ENCODE measurements around the gene KLRC3.
"Not testable (repeated sequence)": the region's sequence is repeated elsewhere in the genome, so short reads cannot be mapped to it uniquely, and the experiment has no call there.

KLRC3 gene

DNA sequence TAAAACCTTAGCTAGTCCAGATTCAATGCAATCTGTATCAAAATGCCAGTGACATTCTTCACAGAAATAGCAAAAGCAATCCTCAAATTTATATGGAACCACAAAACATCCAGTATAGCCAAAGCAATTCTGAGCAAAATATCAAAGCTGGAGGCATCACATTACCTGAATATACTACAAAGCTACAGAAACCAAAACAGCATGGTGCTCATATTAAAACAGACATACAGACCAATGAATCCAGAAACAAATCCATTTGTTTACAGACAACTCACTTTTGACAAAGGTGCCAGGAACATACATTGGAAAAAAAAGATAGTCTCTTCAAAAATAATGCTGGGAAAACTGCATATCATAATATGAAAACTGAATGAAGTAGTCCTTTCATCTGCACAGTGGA lies 15.6 kb downstream of the KLRC3 start:
- H3K4me3 ChIP-seq (ENCODE audit: low read length in 2 of 2), result no peak overlapping the region
- no peaks in the 10 kb centered on the region for H3K4me1 ChIP-seq (ENCODE audit: control insufficient read depth, insufficient read depth, low read length)
- no peaks in the 10 kb centered on the region for H3K36me3 ChIP-seq (ENCODE audit: control insufficient read depth in 2 of 2, insufficient read depth in 2 of 2, low read length in 2 of 2)
- H3K9ac ChIP-seq (ENCODE audit: low read length in 2 of 2), result no peak overlapping the region
- no peaks in the 10 kb centered on the region for H3K27me3 ChIP-seq (ENCODE audit: control insufficient read depth in 1 of 2, insufficient read depth in 2 of 2, low read length in 2 of 2)
- H3K27ac ChIP-seq (ENCODE audit: low read length), result no peak overlapping the region
- no peaks in the 10 kb centered on the region for H3K9me3 ChIP-seq (ENCODE audit: control insufficient read depth in 2 of 2, low read length in 2 of 2)

DNA sequence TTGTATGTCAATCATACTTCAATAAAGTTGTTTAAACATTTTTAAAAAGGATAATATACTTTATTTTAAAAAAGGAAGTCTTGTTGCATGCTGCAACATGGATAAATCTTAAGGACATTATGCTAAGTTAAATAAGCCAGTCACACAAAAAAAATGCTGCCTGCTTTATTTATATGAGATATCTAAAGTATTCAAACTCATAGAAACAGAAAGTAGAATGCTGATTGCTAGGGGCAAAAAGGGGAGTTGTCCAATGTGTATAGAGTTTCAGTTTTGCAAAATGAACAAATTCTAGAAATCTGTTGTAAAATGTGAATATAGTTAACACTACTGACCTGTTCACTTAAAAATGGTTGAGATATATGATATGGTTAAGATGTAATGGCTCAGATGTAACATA lies 19.6 kb downstream of the KLRC3 start:
- no peak overlapping the region for H3K27ac ChIP-seq (ENCODE audit: low read length)
- H3K36me3 ChIP-seq (ENCODE audit: control insufficient read depth in 2 of 2, insufficient read depth in 2 of 2, low read length in 2 of 2), result no peaks in the 10 kb centered on the region
- H3K4me3 ChIP-seq (ENCODE audit: low read length in 2 of 2), result no peak overlapping the region
- no peaks in the 10 kb centered on the region for H3K9me3 ChIP-seq (ENCODE audit: control insufficient read depth in 2 of 2, low read length in 2 of 2)
- H3K27me3 ChIP-seq (ENCODE audit: control insufficient read depth in 1 of 2, insufficient read depth in 2 of 2, low read length in 2 of 2), result no peaks in the 10 kb centered on the region
- H3K4me1 ChIP-seq (ENCODE audit: control insufficient read depth, insufficient read depth, low read length), result no peaks in the 10 kb centered on the region
- H3K9ac ChIP-seq (ENCODE audit: low read length in 2 of 2), result no peak overlapping the region

DNA sequence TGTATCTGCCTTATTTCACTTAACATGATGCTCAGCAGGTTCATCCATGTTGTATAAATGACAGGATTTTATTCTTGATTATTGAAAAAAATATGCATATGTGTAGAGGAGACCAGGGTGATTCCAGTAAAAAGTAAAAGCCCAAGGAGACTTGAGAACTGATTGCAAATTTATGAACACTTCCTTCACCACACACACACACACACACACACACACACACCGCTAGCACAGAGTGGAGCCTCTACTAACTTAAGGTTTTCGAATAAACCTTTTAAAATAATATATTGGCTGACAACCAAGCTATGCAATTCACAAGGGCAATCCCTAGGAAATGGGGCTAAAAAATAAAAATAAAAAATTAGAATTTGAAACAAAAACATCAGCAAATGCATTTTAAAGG lies 22.2 kb downstream of the KLRC3 start:
- Histone ChIP-seq H3K4me1 (ENCODE audit: control insufficient read depth, insufficient read depth, low read length) (no peaks in the 10 kb centered on the region), H3K9ac (ENCODE audit: low read length in 2 of 2) (no peak overlapping the region), H3K27ac (ENCODE audit: low read length) (no peak overlapping the region), H3K9me3 (ENCODE audit: control insufficient read depth in 2 of 2, low read length in 2 of 2) (no peaks in the 10 kb centered on the region), H3K27me3 (ENCODE audit: control insufficient read depth in 1 of 2, insufficient read depth in 2 of 2, low read length in 2 of 2) (no peaks in the 10 kb centered on the region), H3K36me3 (ENCODE audit: control insufficient read depth in 2 of 2, insufficient read depth in 2 of 2, low read length in 2 of 2) (no peaks in the 10 kb centered on the region), H3K4me3 (ENCODE audit: low read length in 2 of 2) (no peak overlapping the region)

DNA sequence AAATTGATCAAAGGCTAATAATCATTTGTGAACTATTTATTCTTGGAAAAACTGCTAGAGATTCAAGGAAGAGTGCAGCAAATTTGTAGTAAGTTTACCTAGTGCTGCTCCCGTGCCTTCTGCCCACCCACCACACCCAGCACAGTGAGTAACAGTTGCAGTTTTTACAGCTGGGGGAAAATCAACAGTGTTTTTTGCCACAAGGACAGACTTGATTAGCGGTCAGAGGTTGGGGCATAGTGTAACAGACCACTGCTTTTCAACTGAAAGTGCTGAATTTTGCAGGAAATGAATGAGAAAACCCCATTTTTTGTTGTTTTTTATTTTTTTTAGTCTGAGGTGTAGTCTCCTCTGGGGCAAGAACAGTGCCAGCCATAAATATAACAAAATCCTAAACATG lies 23.1 kb downstream of the KLRC3 start:
- Histone ChIP-seq H3K27me3 (ENCODE audit: control insufficient read depth in 1 of 2, insufficient read depth in 2 of 2, low read length in 2 of 2) (no peaks in the 10 kb centered on the region), H3K36me3 (ENCODE audit: control insufficient read depth in 2 of 2, insufficient read depth in 2 of 2, low read length in 2 of 2) (no peaks in the 10 kb centered on the region), H3K27ac (ENCODE audit: low read length) (no peak overlapping the region), H3K4me3 (ENCODE audit: low read length in 2 of 2) (no peak overlapping the region), H3K9me3 (ENCODE audit: control insufficient read depth in 2 of 2, low read length in 2 of 2) (no peaks in the 10 kb centered on the region), H3K4me1 (ENCODE audit: control insufficient read depth, insufficient read depth, low read length) (no peaks in the 10 kb centered on the region), H3K9ac (ENCODE audit: low read length in 2 of 2) (no peak overlapping the region)

DNA sequence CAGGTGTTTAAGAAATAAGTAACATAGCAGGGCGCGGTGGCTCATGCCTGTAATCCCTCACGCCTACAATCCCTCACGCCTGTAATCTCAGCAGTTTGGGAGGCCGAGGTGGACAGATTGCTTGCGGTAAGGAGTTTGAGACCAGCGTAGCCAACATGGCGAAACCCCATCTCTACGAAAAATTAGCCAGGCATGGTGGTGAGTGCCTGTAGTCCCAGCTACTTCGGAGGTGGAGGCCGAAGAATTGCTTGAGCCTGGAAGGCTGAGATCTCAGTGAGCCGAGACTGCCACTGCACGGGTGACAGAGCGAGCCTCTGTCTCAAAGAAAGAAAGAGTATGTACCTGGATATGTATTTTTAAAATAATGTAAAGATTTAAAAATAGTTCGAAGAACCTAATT lies 24.2 kb downstream of the KLRC3 start:
- H3K4me3 ChIP-seq (ENCODE audit: low read length in 2 of 2); H3K27me3 ChIP-seq (ENCODE audit: control insufficient read depth in 1 of 2, insufficient read depth in 2 of 2, low read length in 2 of 2); H3K27ac ChIP-seq (ENCODE audit: low read length); H3K9ac ChIP-seq (ENCODE audit: low read length in 2 of 2); H3K9me3 ChIP-seq (ENCODE audit: control insufficient read depth in 2 of 2, low read length in 2 of 2); H3K4me1 ChIP-seq (ENCODE audit: control insufficient read depth, insufficient read depth, low read length); H3K36me3 ChIP-seq (ENCODE audit: control insufficient read depth in 2 of 2, insufficient read depth in 2 of 2, low read length in 2 of 2): not testable (repeated sequence)

DNA sequence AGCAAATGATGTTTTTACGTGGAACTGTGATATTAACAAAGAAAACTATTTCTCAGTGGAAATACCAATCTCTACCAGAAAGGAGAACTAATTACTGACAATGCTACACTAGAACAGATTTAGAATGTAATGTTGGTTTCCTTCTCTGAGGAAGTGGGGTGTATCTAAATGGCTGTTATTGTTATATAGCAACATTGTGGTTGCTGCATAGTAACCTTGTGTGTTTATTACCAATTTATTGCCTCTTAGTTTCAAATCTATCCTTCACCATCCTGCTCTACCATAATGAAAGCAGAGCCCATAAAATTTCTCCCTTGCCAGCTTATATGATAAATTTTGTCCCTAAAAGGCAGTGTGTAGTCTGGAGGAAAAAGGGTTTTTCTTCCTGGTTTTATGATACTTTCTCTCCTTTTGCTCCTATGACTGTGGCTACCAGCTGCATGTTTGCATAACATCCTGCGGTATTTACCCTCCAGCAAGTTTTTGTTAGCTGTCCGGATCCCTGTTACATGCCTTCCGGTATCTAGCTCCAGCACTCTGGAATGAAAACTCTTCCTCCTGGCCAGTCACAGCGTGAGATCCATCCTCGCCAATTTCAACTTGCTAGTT lies 24.9 kb downstream of the KLRC3 start:
- H3K4me3 ChIP-seq (ENCODE audit: low read length in 2 of 2), result peak overlapping the region in 1 of 2 donors; percentile 41
- peak overlapping the region; percentile 49 for H3K27ac ChIP-seq (ENCODE audit: low read length)
- H3K9me3 ChIP-seq (ENCODE audit: control insufficient read depth in 2 of 2, low read length in 2 of 2), result no peaks in the 10 kb centered on the region
- H3K27me3 ChIP-seq (ENCODE audit: control insufficient read depth in 1 of 2, insufficient read depth in 2 of 2, low read length in 2 of 2), result no peaks in the 10 kb centered on the region
- H3K9ac ChIP-seq (ENCODE audit: low read length in 2 of 2), result peak overlapping the region in 1 of 2 donors; percentile 7
- no peaks in the 10 kb centered on the region for H3K4me1 ChIP-seq (ENCODE audit: control insufficient read depth, insufficient read depth, low read length)
- H3K36me3 ChIP-seq (ENCODE audit: control insufficient read depth in 2 of 2, insufficient read depth in 2 of 2, low read length in 2 of 2), result no peaks in the 10 kb centered on the region

DNA sequence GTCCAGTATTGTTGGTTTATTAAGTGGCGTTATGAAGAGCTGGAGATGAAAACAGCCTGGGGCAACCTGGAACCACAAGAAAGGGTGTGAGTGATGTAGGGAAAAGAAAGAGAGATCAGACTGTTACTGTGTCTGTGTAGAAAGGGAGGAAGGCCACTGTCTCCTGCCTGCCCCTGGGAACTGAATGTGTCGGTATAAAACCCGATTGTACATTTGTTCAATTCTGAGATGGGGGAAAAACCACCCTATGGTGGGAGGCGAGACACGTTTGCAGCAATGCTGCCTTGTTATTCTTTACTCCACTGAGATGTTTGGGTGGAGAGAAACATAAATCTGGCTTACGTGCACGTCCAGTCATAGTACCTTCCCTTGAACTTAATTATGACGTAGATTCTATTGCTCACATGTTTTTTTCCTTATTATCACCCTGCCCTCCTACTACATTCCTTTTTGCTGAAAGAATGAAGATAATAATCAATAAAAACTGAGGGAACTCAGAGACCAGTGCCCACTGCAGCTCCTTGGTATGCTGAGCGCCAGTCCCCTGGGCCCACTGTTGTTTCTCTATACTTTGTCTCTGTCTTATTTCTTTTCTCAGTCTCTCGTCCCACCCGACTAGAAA lies 25.8 kb downstream of the KLRC3 start:
- H3K9ac ChIP-seq (ENCODE audit: low read length in 2 of 2); H3K4me3 ChIP-seq (ENCODE audit: low read length in 2 of 2); H3K27me3 ChIP-seq (ENCODE audit: control insufficient read depth in 1 of 2, insufficient read depth in 2 of 2, low read length in 2 of 2); H3K4me1 ChIP-seq (ENCODE audit: control insufficient read depth, insufficient read depth, low read length); H3K9me3 ChIP-seq (ENCODE audit: control insufficient read depth in 2 of 2, low read length in 2 of 2); H3K27ac ChIP-seq (ENCODE audit: low read length); H3K36me3 ChIP-seq (ENCODE audit: control insufficient read depth in 2 of 2, insufficient read depth in 2 of 2, low read length in 2 of 2): not testable (repeated sequence)

DNA sequence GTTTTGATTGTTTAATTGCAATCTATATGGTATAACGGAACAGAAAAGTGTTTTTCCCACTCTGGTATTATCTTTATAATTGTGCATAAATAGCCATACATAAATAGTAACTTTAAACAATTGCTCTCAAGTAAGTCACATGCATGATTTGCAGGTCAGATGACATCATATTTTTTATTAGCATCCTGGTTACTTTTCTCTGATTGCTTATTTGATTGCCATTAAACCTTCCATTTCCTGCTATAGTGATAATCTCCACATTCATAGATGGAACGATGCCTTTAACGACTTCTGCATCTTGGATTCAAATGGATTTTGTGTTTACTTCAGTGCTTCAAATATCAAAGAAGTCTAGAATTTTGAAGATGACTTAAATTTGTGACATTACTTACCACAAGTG lies 27.1 kb downstream of the KLRC3 start:
- Histone ChIP-seq H3K36me3 (ENCODE audit: control insufficient read depth in 2 of 2, insufficient read depth in 2 of 2, low read length in 2 of 2) (no peaks in the 10 kb centered on the region), H3K27me3 (ENCODE audit: control insufficient read depth in 1 of 2, insufficient read depth in 2 of 2, low read length in 2 of 2) (no peaks in the 10 kb centered on the region), H3K9me3 (ENCODE audit: control insufficient read depth in 2 of 2, low read length in 2 of 2) (no peaks in the 10 kb centered on the region), H3K9ac (ENCODE audit: low read length in 2 of 2) (no peak overlapping the region), H3K4me3 (ENCODE audit: low read length in 2 of 2) (no peak overlapping the region), H3K4me1 (ENCODE audit: control insufficient read depth, insufficient read depth, low read length) (no peaks in the 10 kb centered on the region), H3K27ac (ENCODE audit: low read length) (no peak overlapping the region)

DNA sequence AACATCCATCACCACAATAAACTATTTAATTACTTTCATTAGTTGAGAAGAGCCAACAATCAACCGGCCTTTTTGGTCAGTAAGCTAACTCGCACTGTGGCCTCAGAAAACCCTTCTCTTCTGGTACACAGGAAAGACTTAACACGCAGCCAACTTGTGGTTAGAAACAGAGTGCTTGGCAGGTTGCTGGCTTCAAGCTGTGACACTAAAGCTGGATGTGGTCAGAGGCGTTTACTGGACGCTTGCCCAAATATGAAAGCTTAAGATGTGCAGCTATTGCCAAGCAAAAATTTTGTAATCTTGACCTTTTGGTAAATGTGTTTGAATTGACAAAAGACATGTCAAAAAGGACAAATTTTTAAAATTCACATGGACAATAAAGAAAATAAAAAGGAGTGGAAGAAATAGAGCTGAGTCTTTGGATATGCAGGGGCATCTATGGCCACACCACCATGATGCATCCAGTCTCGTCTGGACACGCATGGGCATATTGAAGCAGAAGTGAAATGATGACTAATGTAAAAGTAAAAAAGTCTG lies 27.9 kb downstream of the KLRC3 start:
- Histone ChIP-seq H3K9me3 (ENCODE audit: control insufficient read depth in 2 of 2, low read length in 2 of 2) (no peaks in the 10 kb centered on the region), H3K27ac (ENCODE audit: low read length) (no peak overlapping the region), H3K36me3 (ENCODE audit: control insufficient read depth in 2 of 2, insufficient read depth in 2 of 2, low read length in 2 of 2) (no peaks in the 10 kb centered on the region), H3K27me3 (ENCODE audit: control insufficient read depth in 1 of 2, insufficient read depth in 2 of 2, low read length in 2 of 2) (no peaks in the 10 kb centered on the region), H3K9ac (ENCODE audit: low read length in 2 of 2) (no peak overlapping the region), H3K4me1 (ENCODE audit: control insufficient read depth, insufficient read depth, low read length) (no peaks in the 10 kb centered on the region), H3K4me3 (ENCODE audit: low read length in 2 of 2) (no peak overlapping the region)

DNA sequence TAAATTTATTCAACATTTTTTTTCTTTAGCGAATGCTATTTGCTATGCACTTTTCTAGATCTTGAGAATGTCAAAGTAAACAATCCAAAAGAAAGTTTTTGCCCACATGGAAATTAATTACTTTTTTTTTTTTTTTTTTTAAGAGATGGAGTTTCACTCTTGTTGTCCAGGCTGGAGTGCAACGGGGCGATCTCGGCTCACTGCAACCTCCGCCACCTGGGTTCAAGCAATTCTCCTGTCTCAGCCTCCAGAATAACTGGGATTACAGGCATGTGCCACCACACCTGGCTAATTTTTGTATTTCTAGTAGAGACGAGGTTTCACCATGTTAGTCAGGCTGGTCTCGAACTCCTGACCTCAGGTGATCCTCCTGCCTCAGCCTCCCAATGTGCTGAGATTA lies 29.4 kb downstream of the KLRC3 start:
- not testable (repeated sequence) for H3K4me1 ChIP-seq (ENCODE audit: control insufficient read depth, insufficient read depth, low read length); H3K9ac ChIP-seq (ENCODE audit: low read length in 2 of 2); H3K4me3 ChIP-seq (ENCODE audit: low read length in 2 of 2); H3K27me3 ChIP-seq (ENCODE audit: control insufficient read depth in 1 of 2, insufficient read depth in 2 of 2, low read length in 2 of 2); H3K36me3 ChIP-seq (ENCODE audit: control insufficient read depth in 2 of 2, insufficient read depth in 2 of 2, low read length in 2 of 2); H3K9me3 ChIP-seq (ENCODE audit: control insufficient read depth in 2 of 2, low read length in 2 of 2); H3K27ac ChIP-seq (ENCODE audit: low read length)

DNA sequence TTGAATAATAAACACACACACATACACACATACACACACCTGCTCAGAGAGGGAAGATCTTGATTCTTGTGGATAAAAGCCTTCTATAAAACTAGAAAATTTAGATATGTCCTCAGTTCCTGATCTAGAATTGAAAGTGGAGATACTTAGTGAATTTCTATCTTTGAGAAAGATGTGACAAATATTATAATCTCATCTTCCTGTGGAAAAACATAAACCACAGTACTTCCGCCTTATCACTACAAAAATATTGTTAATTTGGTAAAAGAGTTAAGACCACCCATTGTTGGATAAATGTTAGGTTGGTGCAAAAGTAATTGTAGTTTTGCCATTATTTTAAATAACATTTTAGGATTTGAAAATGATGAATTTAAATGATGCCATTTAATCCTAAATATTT lies 30.5 kb downstream of the KLRC3 start, which contains the start of gene KLRK1:
KLRK1 (minus strand) TSS at position 138 of the 400 bp plus-strand sequence. CDS start 1,231 bp downstream, outside the sequence.
- H3K4me3 ChIP-seq (ENCODE audit: low read length in 2 of 2), result no peak within 1 kb of the TSS
- H3K36me3 ChIP-seq (ENCODE audit: control insufficient read depth in 2 of 2, insufficient read depth in 2 of 2, low read length in 2 of 2), result no peaks in the 10 kb centered on the region
- H3K9ac ChIP-seq (ENCODE audit: low read length in 2 of 2), result no peak within 1 kb of the TSS
- H3K27ac ChIP-seq (ENCODE audit: low read length), result no peak within 1 kb of the TSS
- no peaks in the 10 kb centered on the region for H3K4me1 ChIP-seq (ENCODE audit: control insufficient read depth, insufficient read depth, low read length)
- no peaks in the 10 kb centered on the region for H3K27me3 ChIP-seq (ENCODE audit: control insufficient read depth in 1 of 2, insufficient read depth in 2 of 2, low read length in 2 of 2)
- no peaks in the 10 kb centered on the region for H3K9me3 ChIP-seq (ENCODE audit: control insufficient read depth in 2 of 2, low read length in 2 of 2)

All from stomach smooth muscle (tissue), 2 donors.